Spleen (tissue), 11 donors: Measurements from ENCODE around the gene CREM. TPM values are rescaled to one million over a fixed set of nuclear protein-coding genes. Genes with fewer than 3 reads are reported as not detected.

Experiments used
- DNase-seq: peaks from one replicate; pipeline ENCODE4 v3.0.0-alpha.2; 2020
- H3K27ac ChIP-seq, 8 donors: fragments of 200-600 bp; sonication (generic) in 7 of 8; 1 replicate in 4 of 8; 2 replicates in 4 of 8; pipeline versions ENCODE4 v1.5.0 to v1.8.0; 2016 to 2021; ENCODE audit warnings: inconsistent platforms in 4 of 8, mild to moderate bottlenecking in 4 of 8, moderate library complexity in 1 of 8
- H3K27me3 ChIP-seq, 7 donors: fragments of 200-600 bp; sonication (generic) in 6 of 7; replicated peaks in 1 of 7; 1 replicate in 4 of 7; 2 replicates in 3 of 7; pipeline versions ENCODE4 v1.5.0 to v1.8.0; 2016 to 2021; ENCODE audit warnings: inconsistent platforms in 3 of 7, mild to moderate bottlenecking in 1 of 7
- H3K36me3 ChIP-seq, 6 donors: fragments of 200-600 bp; sonication (generic) in 5 of 6; 1 replicate in 4 of 6; 2 replicates in 2 of 6; pipeline versions ENCODE4 v1.5.0 to v1.8.0; 2016 to 2021; ENCODE audit warnings: inconsistent platforms in 2 of 6
- H3K4me1 ChIP-seq, 6 donors: fragments of 200-600 bp; sonication (generic) in 5 of 6; 1 replicate in 3 of 6; 2 replicates in 3 of 6; pipeline versions ENCODE4 v1.5.0 to v1.8.0; 2016 to 2021; ENCODE audit warnings: inconsistent platforms in 3 of 6
- H3K4me3 ChIP-seq, 8 donors: fragments of 200-600 bp; sonication (generic) in 7 of 8; 1 replicate in 4 of 8; 2 replicates in 4 of 8; pipeline versions ENCODE4 v1.5.0 to v1.8.0; 2016 to 2021; ENCODE audit warnings: inconsistent platforms in 4 of 8, mild to moderate bottlenecking in 4 of 8, moderate library complexity in 2 of 8
- H3K9me3 ChIP-seq, 8 donors: fragments of 200-600 bp; sonication (generic) in 7 of 8; 1 replicate in 4 of 8; 2 replicates in 4 of 8; pipeline versions ENCODE4 v1.5.0 to v1.8.0; 2016 to 2021; ENCODE audit warnings: inconsistent platforms in 4 of 8
- CTCF ChIP-seq, 11 experiments: fragments of 200-600 bp in 7 of 11; fragments of 450-650 bp in 4 of 11; sonication (generic) in 4 of 11; IDR thresholded peaks in 8 of 11; conservative IDR thresholded peaks in 3 of 11; 1 replicate in 7 of 11; 2 replicates in 4 of 11; pipeline versions ENCODE4 v1.4.0 to v1.8.0; 2016 to 2021; ENCODE audit warnings: antibody characterized with exemption in 11 of 11, inconsistent platforms in 4 of 11, mild to moderate bottlenecking in 1 of 11
- POLR2A ChIP-seq, 3 donors: fragments of 450-650 bp; IDR thresholded peaks; one replicate each; pipeline ENCODE4 v1.5.1; 2017; ENCODE audit warnings: antibody characterized with exemption in 3 of 3, mild to moderate bottlenecking in 1 of 3
- POLR2AphosphoS5 ChIP-seq, 3 donors: sonication (generic); formaldehyde crosslinking; IDR thresholded peaks; one replicate each; pipeline ENCODE4 v1.5.1; 2017; ENCODE audit warnings: antibody characterized with exemption in 3 of 3
- WGBS, 5 donors: extraction: QIAGEN DNeasy Blood & Tissue Kit in 3 of 5; methylation state at CpG; one replicate each; pipeline versions ENCODE4 v1.1.5 to v1.1.7; 2013 to 2018; 5-methylcytosine and 5-hydroxymethylcytosine counted together
- intact Hi-C: fragments of 100-400 bp; cut with DNase I; formaldehyde crosslinking; loops from one replicate; pipeline ENCODE4 v1.15.0; 2023; ENCODE audit warnings: low total_unique reads
- polyA plus RNA-seq, 3 donors: library from polyadenylated mRNA; stranded (reverse); fragments of 200-250 nt; gene quantifications; one replicate each; pipeline ENCODE4 v1.2.1, GENCODE V29; 2013
- total RNA-seq, 7 donors: library from RNA; depleted of rRNA in 3 of 7; stranded (reverse); fragments of >200 nt in 3 of 7; fragmentation: NEBNext Ultra II Directional in 4 of 7; extraction: Animal tissue kit (Norgen Biotek cat#: 25700) in 4 of 7; gene quantifications; one replicate each; pipeline versions ENCODE4 v1.1.0 to v1.2.1, GENCODE V29; 2016 to 2021
- donor health status: healthy with polysubstance abuse.
- donor health status: DM: no; HTN: no; CAD: no; lungs with moderate emphysema.
- donor health status: DM: no; HTN: no; CAD: no.
- donor health status: Bipolar disorder and iron deficiency.
- donor health status: healthy.
- donor health status: DM: no; HTN: no; CAD: no.
- donor health status: DM: yes; HTN: yes; CAD: no.

The CREM gene
- total and polyA plus RNA-seq, 10 donors = 24.8 to 65.4 (median 41.2) TPM

- Histone ChIP-seq H3K36me3 (peaks cover 0 to 5% (median 0%) of the 10 kb centered on the region in 6 donors), H3K4me3 (no peak overlapping the region), H3K4me1 (peaks cover 0 to 11% (median 0%) of the 10 kb centered on the region in 6 donors), H3K27ac (peak overlapping the region in 2 of 8 donors; percentile 14 to 50), H3K9me3 (no peaks in the 10 kb centered on the region), H3K27me3 (no peaks in the 10 kb centered on the region)
- intact Hi-C loops = no loop called here
- no peak for TF ChIP-seq CTCF (IDR thresholded peaks at IDR 0.05 in 8 of 11, conservative IDR thresholded peaks at IDR 0.05 in 3 of 11)
- no peak for TF ChIP-seq POLR2AphosphoS5 (IDR thresholded peaks at IDR 0.05)
- no peak for TF ChIP-seq POLR2A (IDR thresholded peaks at IDR 0.05)
- DNase-seq = no peak
- WGBS, 5 donors = 86 to 91% (median 90%) methylated on average over 8 of the region's 8 CpGs
Measured at GRCh38 chr10:35185260-35186034, 58.8 kb downstream of the CREM start.

GRCh38 chr10:35188954-35189353, 62.3 kb downstream of the CREM start:
- 92 to 96% (median 96%) methylated on average over 3 of the region's 3 CpGs for WGBS, 5 donors
- intact Hi-C loops = no loop called here

GRCh38 chr10:35191523-35191922, 64.9 kb downstream of the CREM start:
- no peaks in the 10 kb centered on the region for H3K9me3 ChIP-seq
- H3K36me3 ChIP-seq = no peaks in the 10 kb centered on the region
- H3K27me3 ChIP-seq = no peaks in the 10 kb centered on the region
- H3K4me1 ChIP-seq = peaks cover 7 to 46% (median 22%) of the 10 kb centered on the region in 6 donors
- H3K4me3 ChIP-seq = no peak overlapping the region
- no peak for DNase-seq
- H3K27ac ChIP-seq = peak overlapping the region in 7 of 8 donors; percentile 40 to 84 (median 68)
- WGBS, 5 donors = 11 to 27% (median 14%) methylated on average over 2 of the region's 2 CpGs
- TF ChIP-seq POLR2AphosphoS5 (IDR thresholded peaks at IDR 0.05) (peak in 2 of 3 donors; percentile 71 to 77), POLR2A (IDR thresholded peaks at IDR 0.05) (no peak), CTCF (IDR thresholded peaks at IDR 0.05 in 8 of 11, conservative IDR thresholded peaks at IDR 0.05 in 3 of 11) (no peak)
- intact Hi-C loops = no loop called here

More at GRCh38 chr10:35188954-35189353, 62.3 kb downstream of the CREM start:
- Histone ChIP-seq H3K4me1 (peaks cover 0 to 37% (median 13%) of the 10 kb centered on the region in 6 donors), H3K36me3 (no peaks in the 10 kb centered on the region), H3K4me3 (no peak overlapping the region), H3K27ac (no peak overlapping the region), H3K27me3 (no peaks in the 10 kb centered on the region), H3K9me3 (no peaks in the 10 kb centered on the region)
- DNase-seq = no peak
- TF ChIP-seq CTCF (IDR thresholded peaks at IDR 0.05 in 8 of 11, conservative IDR thresholded peaks at IDR 0.05 in 3 of 11) = no peak
- TF ChIP-seq POLR2AphosphoS5 (IDR thresholded peaks at IDR 0.05) = no peak
- TF ChIP-seq POLR2A (IDR thresholded peaks at IDR 0.05) = no peak

- TF ChIP-seq POLR2AphosphoS5 (IDR thresholded peaks at IDR 0.05) (peak in 1 of 3 donors; percentile 56), CTCF (IDR thresholded peaks at IDR 0.05 in 8 of 11, conservative IDR thresholded peaks at IDR 0.05 in 3 of 11) (no peak), POLR2A (IDR thresholded peaks at IDR 0.05) (no peak)
- H3K36me3 ChIP-seq = no peaks in the 10 kb centered on the region
- H3K4me1 ChIP-seq = peaks cover 7 to 53% (median 27%) of the 10 kb centered on the region in 6 donors
- no peak overlapping the region for H3K4me3 ChIP-seq
- no peaks in the 10 kb centered on the region for H3K9me3 ChIP-seq
- intact Hi-C loops = no loop called here
- 45 to 67% (median 48%) methylated on average over 3 of the region's 3 CpGs for WGBS, 5 donors
- no peaks in the 10 kb centered on the region for H3K27me3 ChIP-seq
- no peak for DNase-seq
- peak overlapping the region in 4 of 8 donors; percentile 68 to 84 (median 73) for H3K27ac ChIP-seq
Measured at GRCh38 chr10:35192645-35193249, 66.1 kb downstream of the CREM start.
